HEK293 (cell line): ENCODE measurements around the gene MCRIP2.
A peak's percentile ranks its signal among the peaks of the same experiment; 100 is the strongest.

Source experiments
- CTCF ChIA-PET: fragments of 350-600 bp; formaldehyde crosslinking; extraction: SDS; loops from one replicate; lab custom pipeline; 2021; ENCODE audit warnings: antibody characterized with exemption; lab: Yijun Ruan, JAX
- POLR2A ChIA-PET: fragments of 300-600 bp; formaldehyde crosslinking; extraction: SDS; loops from one replicate; lab custom pipeline; 2020; ENCODE audit warnings: antibody characterized with exemption, inconsistent platforms; lab: Yijun Ruan, JAX
- H3K27ac ChIP-seq: fragments of 200-500 bp; sonication (Bioruptor generic); 2 replicates; pipeline ENCODE4 v1.5.1; 2014; ENCODE audit warnings: low read depth, low read length, control low read depth, inconsistent platforms; ENCODE audit errors: extremely low read depth
- H3K36me3 ChIP-seq, 2 experiments: fragments of 200-500 bp in 1 of 2; sonication (Bioruptor generic) in 1 of 2; 1 replicate in 1 of 2; 2 replicates in 1 of 2; pipeline ENCODE4 v1.5.1; 2014 to 2017; ENCODE audit warnings: inconsistent platforms in 2 of 2, low read length in 2 of 2; ENCODE audit not compliant: control insufficient read depth in 2 of 2, insufficient read depth in 1 of 2
- H3K4me1 ChIP-seq: fragments of 200-500 bp; sonication (Bioruptor generic); 2 replicates; pipeline ENCODE4 v1.5.1; 2014; ENCODE audit warnings: mild to moderate bottlenecking, low read length, inconsistent platforms; ENCODE audit not compliant: control insufficient read depth, insufficient read depth
- H3K4me3 ChIP-seq: 2 replicates; pipeline ENCODE4 v1.5.1; 2011; ENCODE audit warnings: low read depth, mild to moderate bottlenecking, control low read depth, low read length, moderate library complexity
- H3K9me3 ChIP-seq: fragments of 200-500 bp; sonication (Bioruptor generic); 2 replicates; pipeline ENCODE4 v1.5.1; 2014; ENCODE audit warnings: low read depth, low read length, inconsistent platforms; ENCODE audit not compliant: control insufficient read depth, insufficient read depth
- KLF1 ChIP-seq: fragments of 450-650 bp; formaldehyde crosslinking; IDR thresholded peaks from 2 replicates; pipeline ENCODE4 v1.5.1; 2016; ENCODE audit warnings: missing biosample characterization, missing genetic modification characterization
- KLF8 ChIP-seq: fragments of 450-650 bp; formaldehyde crosslinking; IDR thresholded peaks from 2 replicates; pipeline ENCODE4 v1.5.1; 2016; ENCODE audit warnings: missing biosample characterization, missing genetic modification characterization
- PATZ1 ChIP-seq: fragments of 450-650 bp; formaldehyde crosslinking; IDR thresholded peaks from 2 replicates; pipeline ENCODE4 v1.5.1; 2016; ENCODE audit warnings: missing biosample characterization, missing genetic modification characterization
- YY1 ChIP-seq: fragments of 450-650 bp; formaldehyde crosslinking; IDR thresholded peaks from 2 replicates; pipeline ENCODE4 v1.5.1; 2018; ENCODE audit warnings: missing biosample characterization, missing genetic modification characterization
- ZBTB48 ChIP-seq: fragments of 450-650 bp; formaldehyde crosslinking; IDR thresholded peaks from 2 replicates; pipeline ENCODE4 v1.5.1; 2016; ENCODE audit warnings: missing biosample characterization, missing genetic modification characterization
- ZBTB8A ChIP-seq: fragments of 450-650 bp; formaldehyde crosslinking; IDR thresholded peaks from 2 replicates; pipeline ENCODE4 v1.5.1; 2016; ENCODE audit warnings: missing biosample characterization, missing genetic modification characterization
- ZNF121 ChIP-seq: fragments of 450-650 bp; formaldehyde crosslinking; IDR thresholded peaks from 2 replicates; pipeline ENCODE4 v1.5.1; 2016; ENCODE audit warnings: missing biosample characterization, missing genetic modification characterization
- ZNF274 ChIP-seq, 2 experiments: fragments of 200-500 bp in 1 of 2; fragments of 450-650 bp in 1 of 2; sonication (Bioruptor generic) in 1 of 2; formaldehyde crosslinking in 1 of 2; IDR thresholded peaks; 2 replicates each; pipeline versions ENCODE4 v1.5.1 to v1.6.1; 2014 to 2016; ENCODE audit warnings: borderline replicate concordance in 1 of 2, inconsistent platforms in 1 of 2, low read length in 1 of 2, missing biosample characterization in 1 of 2, missing genetic modification characterization in 1 of 2
- ZNF311 ChIP-seq: fragments of 450-650 bp; formaldehyde crosslinking; IDR thresholded peaks from 2 replicates; pipeline ENCODE4 v1.5.1; 2017; ENCODE audit warnings: missing biosample characterization, missing genetic modification characterization, borderline replicate concordance
- ZNF596 ChIP-seq: fragments of 450-650 bp; IDR thresholded peaks from 2 replicates; pipeline ENCODE4 v1.5.0; 2018; ENCODE audit warnings: missing biosample characterization, mild to moderate bottlenecking, missing genetic modification characterization, moderate library complexity
- ZNF658 ChIP-seq: fragments of 450-650 bp; formaldehyde crosslinking; IDR thresholded peaks from 2 replicates; pipeline ENCODE4; 2016; ENCODE audit warnings: missing biosample characterization, missing genetic modification characterization
- ZNF677 ChIP-seq: fragments of 450-650 bp; IDR thresholded peaks from 2 replicates; pipeline ENCODE4 v1.5.0; 2018; ENCODE audit warnings: missing biosample characterization, mild to moderate bottlenecking, missing genetic modification characterization, moderate library complexity
- ZNF792 ChIP-seq: fragments of 450-650 bp; formaldehyde crosslinking; IDR thresholded peaks from 2 replicates; pipeline ENCODE4 v1.5.1; 2016; ENCODE audit warnings: missing biosample characterization, missing genetic modification characterization
- ZSCAN16 ChIP-seq: fragments of 450-650 bp; formaldehyde crosslinking; IDR thresholded peaks from 2 replicates; pipeline ENCODE4 v1.5.1; 2016; ENCODE audit warnings: missing biosample characterization, missing genetic modification characterization
- ZSCAN23 ChIP-seq: fragments of 450-650 bp; formaldehyde crosslinking; IDR thresholded peaks from 2 replicates; pipeline ENCODE4 v1.5.1; 2016; ENCODE audit warnings: missing biosample characterization, missing genetic modification characterization

Gene MCRIP2

GRCh38 chr16:693766-694165, 52.1 kb downstream of the MCRIP2 start:
- POLR2A ChIA-PET, result interaction anchor here (0.8 kb wide), 1 partner anchor 58 kb away, joined by 3 read pairs; the partner anchor contains the start of gene METTL26
- TF ChIP-seq PATZ1 (tag by site-specific recombination) (peak; percentile 13; the same call in 1 of the 2 replicates), KLF8 (peak; percentile 62; the same call in 1 of the 2 replicates), KLF1 (tag by site-specific recombination) (peak; percentile 59; the same call in 1 of the 2 replicates), ZBTB8A (tag by site-specific recombination) (no peak; the same call in 1 of the 2 replicates)
- H3K4me1 ChIP-seq, result no peaks in the 10 kb centered on the region
- CTCF ChIA-PET, result no interaction called here
- no peak overlapping the region for H3K4me3 ChIP-seq
- H3K27ac ChIP-seq, result no peak overlapping the region
- H3K9me3 ChIP-seq, result no peaks in the 10 kb centered on the region
- peaks cover 0 to 6% of the 10 kb centered on the region in 2 experiments; a peak in 1 of 3 replicates for H3K36me3 ChIP-seq

DNA sequence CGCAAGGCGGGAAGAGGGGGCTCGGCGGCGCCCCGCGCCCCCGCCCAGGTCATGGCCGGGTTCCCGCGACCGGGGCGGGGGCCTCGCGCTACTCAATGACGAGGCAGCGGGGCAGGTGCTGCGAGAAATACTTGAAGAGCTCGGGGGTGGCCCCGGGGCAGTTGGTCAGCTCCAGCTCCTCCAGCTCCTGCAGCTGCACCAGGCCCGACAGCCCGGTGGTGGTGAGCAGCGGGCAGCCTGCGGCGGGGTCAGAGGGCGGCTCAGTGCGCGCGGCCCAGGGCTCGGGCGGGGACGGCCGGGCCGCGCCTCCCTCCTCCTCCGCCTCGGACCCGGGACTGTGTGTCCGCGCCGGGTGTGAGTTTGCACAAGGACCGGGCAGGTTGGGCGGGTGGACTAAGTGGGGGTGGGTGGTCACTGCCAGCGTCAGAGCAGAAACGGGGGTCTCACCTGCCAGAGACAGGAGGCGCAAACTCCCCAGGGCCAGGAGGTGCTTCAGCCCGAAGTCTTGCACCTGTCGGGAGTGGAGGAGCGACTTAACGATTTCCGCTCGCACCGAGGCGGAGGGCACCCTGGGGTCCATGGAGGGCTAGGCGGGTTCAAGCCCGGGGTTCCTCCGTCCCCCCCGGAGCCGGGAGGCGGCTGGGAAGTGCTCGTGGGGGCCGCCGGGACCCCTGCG, 52.7 kb downstream of the MCRIP2 start:
- Histone ChIP-seq H3K36me3 (peaks cover 0 to under 1% of the 10 kb centered on the region in 2 experiments; a peak in 1 of 3 replicates), H3K4me3 (no peak overlapping the region), H3K4me1 (no peaks in the 10 kb centered on the region), H3K9me3 (no peaks in the 10 kb centered on the region), H3K27ac (no peak overlapping the region)
- TF ChIP-seq ZSCAN23 (tag by site-specific recombination) (no peak), ZNF677 (tag by site-specific recombination) (no peak), ZNF311 (no peak), ZNF121 (tag by site-specific recombination) (no peak), ZNF596 (tag by site-specific recombination) (no peak), ZSCAN16 (tag by site-specific recombination) (no peak), YY1 (no peak), ZNF658 (tag by site-specific recombination) (no peak), ZNF274 (IDR thresholded peaks at IDR 0.05; ENCODE audit: low read length) (no peak), ZNF274 (tag by site-specific recombination; IDR thresholded peaks at IDR 0.05; ENCODE audit: borderline replicate concordance) (no peak), ZNF792 (tag by site-specific recombination) (no peak)
- ChIA-PET POLR2A (interaction anchor here (1.5 to 1.9 kb wide), 4 partner anchors 8 to 15 kb away, joined by 4 to 8 read pairs (median 6); partner anchors contain the start of gene JMJD8), CTCF (interaction anchor here (2.0 kb wide), 1 partner anchor 18 kb away, joined by 8 read pairs; no protein-coding TSS in a partner anchor)

- H3K36me3 ChIP-seq, result no peaks in the 10 kb centered on the region
- no peaks in the 10 kb centered on the region for H3K9me3 ChIP-seq
- ChIA-PET POLR2A (interaction anchor here (0.9 to 1.9 kb wide), 13 partner anchors 8 to 112 kb away, joined by 3 to 8 read pairs (median 4); partner anchors contain the start of genes ANTKMT, JMJD8, RHBDL1 and STUB1), CTCF (interaction anchor here (1.0 to 2.0 kb wide), 2 partner anchors 9 to 18 kb away, joined by 3 to 8 read pairs; no protein-coding TSS in a partner anchor)
- TF ChIP-seq PATZ1 (tag by site-specific recombination) (peak; percentile 36; the same call in 1 of the 2 replicates), ZBTB48 (tag by site-specific recombination) (no peak)
- TF ChIP-seq, all 188 proteins: peak for 1
- Histone ChIP-seq H3K4me3 (peak overlapping the region; percentile 28), H3K4me1 (no peaks in the 10 kb centered on the region), H3K27ac (no peak overlapping the region)
Observed at GRCh38 chr16:694863-695354, 53.3 kb downstream of the MCRIP2 start.
